GM23338 (cell line): ENCODE data around the gene PDE3A.

Source experiments
- CTCF ChIP-seq, 2 experiments: fragments of 200-600 bp in 1 of 2; sonication (generic) in 1 of 2; conservative IDR thresholded peaks; 2 replicates each; pipeline versions ENCODE4 v1.5.1 to v1.6.1; 2016 to 2017; ENCODE audit warnings: antibody characterized with exemption in 2 of 2, low read depth in 2 of 2, mild to moderate bottlenecking in 2 of 2, moderate library complexity in 1 of 2
- POLR2AphosphoS5 ChIP-seq: IDR thresholded peaks from 2 replicates; pipeline ENCODE4 v1.6.1; 2016; ENCODE audit warnings: antibody characterized with exemption, low read depth

GRCh38 chr12:20434996-20435395, 66.7 kb downstream of the PDE3A start:
- TF ChIP-seq CTCF (conservative IDR thresholded peaks at IDR 0.05; ENCODE audit: low read depth in 2 of 2) (no peak), POLR2AphosphoS5 (no peak)
